Measurements from ENCODE around the gene OCRL. TPM values are rescaled to one million over a fixed set of nuclear protein-coding genes. Genes with fewer than 3 reads are reported as not detected.

OCRL gene
- total and polyA plus RNA-seq, 2 experiments from 2014 or later: 3.9 to 16.5 TPM

DNA sequence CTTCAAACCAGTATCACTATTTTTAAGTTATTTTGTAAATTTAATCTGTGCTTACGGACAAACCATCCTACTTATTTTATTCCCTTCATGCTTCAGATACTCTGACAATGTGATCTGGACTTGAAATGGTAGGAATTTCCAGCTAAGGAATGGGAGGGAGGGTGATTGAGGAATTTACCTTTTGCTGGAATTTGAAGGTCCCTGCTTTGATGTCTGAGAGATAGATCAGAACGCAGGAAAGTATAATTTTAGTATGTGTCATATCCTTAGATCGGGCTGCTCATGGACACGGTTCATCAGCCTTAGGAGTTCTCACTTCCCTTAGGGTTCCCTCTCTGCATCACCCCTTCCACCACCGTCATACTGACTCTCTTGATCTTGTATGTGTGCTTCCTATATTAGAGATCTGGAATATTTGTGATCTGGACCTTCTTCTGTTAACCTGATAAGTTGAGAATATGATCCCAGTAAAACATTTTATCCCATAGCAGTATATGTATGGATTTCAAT, 16.8 kb downstream of the OCRL start:
- Mint-ChIP-seq H3K4me1 (no peaks in the 10 kb centered on the region), H3K27ac (no peak overlapping the region), H3K36me3 (ENCODE audit: low read depth) (peaks cover 37% of the 10 kb centered on the region), H3K27me3 (ENCODE audit: insufficient read depth, low read depth, poor library complexity) (no peaks in the 10 kb centered on the region), H3K9me3 (no peaks in the 10 kb centered on the region), H3K4me3 (no peak overlapping the region)
- Histone ChIP-seq H3F3A (replicated peaks; ENCODE audit: low read depth) (no peaks in the 10 kb centered on the region), H3K79me2 (replicated peaks; ENCODE audit: insufficient read depth) (no peaks in the 10 kb centered on the region), H3K27me3 (ENCODE audit: insufficient read depth) (no peaks in the 10 kb centered on the region), H3K4me2 (no peak overlapping the region), H2AFZ (no peak overlapping the region), H3K36me3 (ENCODE audit: insufficient read depth) (no peaks in the 10 kb centered on the region; the same call in 1 of the 2 replicates), H3K27ac (ENCODE audit: low read depth) (no peak overlapping the region), H4K20me1 (replicated peaks; ENCODE audit: insufficient read depth) (no peaks in the 10 kb centered on the region), H3K9me2 (ENCODE audit: insufficient read depth) (no peaks in the 10 kb centered on the region), H3K4me1 (ENCODE audit: insufficient read depth) (no peaks in the 10 kb centered on the region), H3K4me3 (no peak overlapping the region)
- no peak for ATAC-seq
- DNase-seq (ENCODE audit: low spot score): no peak
- TF ChIP-seq EZH2phosphoT487 (IDR thresholded peaks at IDR 0.05; ENCODE audit: unreplicated experiment) (no peak), CREB1 (CRISPR knock-in tag; IDR thresholded peaks at IDR 0.05; ENCODE audit: low read depth) (no peak), ZNF331 (CRISPR knock-in tag; IDR thresholded peaks at IDR 0.05; ENCODE audit: low read depth) (no peak), NANOG (IDR thresholded peaks at IDR 0.05; ENCODE audit: borderline replicate concordance) (no peak), ZNF114 (CRISPR knock-in tag; IDR thresholded peaks at IDR 0.05) (no peak), EZH2 (IDR thresholded peaks at IDR 0.05; ENCODE audit: low read depth, unreplicated experiment) (no peak), JUNB (IDR thresholded peaks at IDR 0.05; ENCODE audit: unreplicated experiment) (no peak), POLR2AphosphoS5 (IDR thresholded peaks at IDR 0.05; ENCODE audit: low read depth) (no peak), STAT1 (IDR thresholded peaks at IDR 0.05; ENCODE audit: unreplicated experiment) (no peak)
- TF ChIP-seq, protein P1, sequence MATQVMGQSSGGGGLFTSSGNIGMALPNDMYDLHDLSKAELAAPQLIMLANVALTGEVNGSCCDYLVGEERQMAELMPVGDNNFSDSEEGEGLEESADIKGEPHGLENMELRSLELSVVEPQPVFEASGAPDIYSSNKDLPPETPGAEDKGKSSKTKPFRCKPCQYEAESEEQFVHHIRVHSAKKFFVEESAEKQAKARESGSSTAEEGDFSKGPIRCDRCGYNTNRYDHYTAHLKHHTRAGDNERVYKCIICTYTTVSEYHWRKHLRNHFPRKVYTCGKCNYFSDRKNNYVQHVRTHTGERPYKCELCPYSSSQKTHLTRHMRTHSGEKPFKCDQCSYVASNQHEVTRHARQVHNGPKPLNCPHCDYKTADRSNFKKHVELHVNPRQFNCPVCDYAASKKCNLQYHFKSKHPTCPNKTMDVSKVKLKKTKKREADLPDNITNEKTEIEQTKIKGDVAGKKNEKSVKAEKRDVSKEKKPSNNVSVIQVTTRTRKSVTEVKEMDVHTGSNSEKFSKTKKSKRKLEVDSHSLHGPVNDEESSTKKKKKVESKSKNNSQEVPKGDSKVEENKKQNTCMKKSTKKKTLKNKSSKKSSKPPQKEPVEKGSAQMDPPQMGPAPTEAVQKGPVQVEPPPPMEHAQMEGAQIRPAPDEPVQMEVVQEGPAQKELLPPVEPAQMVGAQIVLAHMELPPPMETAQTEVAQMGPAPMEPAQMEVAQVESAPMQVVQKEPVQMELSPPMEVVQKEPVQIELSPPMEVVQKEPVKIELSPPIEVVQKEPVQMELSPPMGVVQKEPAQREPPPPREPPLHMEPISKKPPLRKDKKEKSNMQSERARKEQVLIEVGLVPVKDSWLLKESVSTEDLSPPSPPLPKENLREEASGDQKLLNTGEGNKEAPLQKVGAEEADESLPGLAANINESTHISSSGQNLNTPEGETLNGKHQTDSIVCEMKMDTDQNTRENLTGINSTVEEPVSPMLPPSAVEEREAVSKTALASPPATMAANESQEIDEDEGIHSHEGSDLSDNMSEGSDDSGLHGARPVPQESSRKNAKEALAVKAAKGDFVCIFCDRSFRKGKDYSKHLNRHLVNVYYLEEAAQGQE (IDR thresholded peaks at IDR 0.05; ENCODE audit: unreplicated experiment): no peak
- TF ChIP-seq, protein P2, sequence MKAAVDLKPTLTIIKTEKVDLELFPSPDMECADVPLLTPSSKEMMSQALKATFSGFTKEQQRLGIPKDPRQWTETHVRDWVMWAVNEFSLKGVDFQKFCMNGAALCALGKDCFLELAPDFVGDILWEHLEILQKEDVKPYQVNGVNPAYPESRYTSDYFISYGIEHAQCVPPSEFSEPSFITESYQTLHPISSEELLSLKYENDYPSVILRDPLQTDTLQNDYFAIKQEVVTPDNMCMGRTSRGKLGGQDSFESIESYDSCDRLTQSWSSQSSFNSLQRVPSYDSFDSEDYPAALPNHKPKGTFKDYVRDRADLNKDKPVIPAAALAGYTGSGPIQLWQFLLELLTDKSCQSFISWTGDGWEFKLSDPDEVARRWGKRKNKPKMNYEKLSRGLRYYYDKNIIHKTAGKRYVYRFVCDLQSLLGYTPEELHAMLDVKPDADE (IDR thresholded peaks at IDR 0.05): no peak
- TF ChIP-seq, protein P3, sequence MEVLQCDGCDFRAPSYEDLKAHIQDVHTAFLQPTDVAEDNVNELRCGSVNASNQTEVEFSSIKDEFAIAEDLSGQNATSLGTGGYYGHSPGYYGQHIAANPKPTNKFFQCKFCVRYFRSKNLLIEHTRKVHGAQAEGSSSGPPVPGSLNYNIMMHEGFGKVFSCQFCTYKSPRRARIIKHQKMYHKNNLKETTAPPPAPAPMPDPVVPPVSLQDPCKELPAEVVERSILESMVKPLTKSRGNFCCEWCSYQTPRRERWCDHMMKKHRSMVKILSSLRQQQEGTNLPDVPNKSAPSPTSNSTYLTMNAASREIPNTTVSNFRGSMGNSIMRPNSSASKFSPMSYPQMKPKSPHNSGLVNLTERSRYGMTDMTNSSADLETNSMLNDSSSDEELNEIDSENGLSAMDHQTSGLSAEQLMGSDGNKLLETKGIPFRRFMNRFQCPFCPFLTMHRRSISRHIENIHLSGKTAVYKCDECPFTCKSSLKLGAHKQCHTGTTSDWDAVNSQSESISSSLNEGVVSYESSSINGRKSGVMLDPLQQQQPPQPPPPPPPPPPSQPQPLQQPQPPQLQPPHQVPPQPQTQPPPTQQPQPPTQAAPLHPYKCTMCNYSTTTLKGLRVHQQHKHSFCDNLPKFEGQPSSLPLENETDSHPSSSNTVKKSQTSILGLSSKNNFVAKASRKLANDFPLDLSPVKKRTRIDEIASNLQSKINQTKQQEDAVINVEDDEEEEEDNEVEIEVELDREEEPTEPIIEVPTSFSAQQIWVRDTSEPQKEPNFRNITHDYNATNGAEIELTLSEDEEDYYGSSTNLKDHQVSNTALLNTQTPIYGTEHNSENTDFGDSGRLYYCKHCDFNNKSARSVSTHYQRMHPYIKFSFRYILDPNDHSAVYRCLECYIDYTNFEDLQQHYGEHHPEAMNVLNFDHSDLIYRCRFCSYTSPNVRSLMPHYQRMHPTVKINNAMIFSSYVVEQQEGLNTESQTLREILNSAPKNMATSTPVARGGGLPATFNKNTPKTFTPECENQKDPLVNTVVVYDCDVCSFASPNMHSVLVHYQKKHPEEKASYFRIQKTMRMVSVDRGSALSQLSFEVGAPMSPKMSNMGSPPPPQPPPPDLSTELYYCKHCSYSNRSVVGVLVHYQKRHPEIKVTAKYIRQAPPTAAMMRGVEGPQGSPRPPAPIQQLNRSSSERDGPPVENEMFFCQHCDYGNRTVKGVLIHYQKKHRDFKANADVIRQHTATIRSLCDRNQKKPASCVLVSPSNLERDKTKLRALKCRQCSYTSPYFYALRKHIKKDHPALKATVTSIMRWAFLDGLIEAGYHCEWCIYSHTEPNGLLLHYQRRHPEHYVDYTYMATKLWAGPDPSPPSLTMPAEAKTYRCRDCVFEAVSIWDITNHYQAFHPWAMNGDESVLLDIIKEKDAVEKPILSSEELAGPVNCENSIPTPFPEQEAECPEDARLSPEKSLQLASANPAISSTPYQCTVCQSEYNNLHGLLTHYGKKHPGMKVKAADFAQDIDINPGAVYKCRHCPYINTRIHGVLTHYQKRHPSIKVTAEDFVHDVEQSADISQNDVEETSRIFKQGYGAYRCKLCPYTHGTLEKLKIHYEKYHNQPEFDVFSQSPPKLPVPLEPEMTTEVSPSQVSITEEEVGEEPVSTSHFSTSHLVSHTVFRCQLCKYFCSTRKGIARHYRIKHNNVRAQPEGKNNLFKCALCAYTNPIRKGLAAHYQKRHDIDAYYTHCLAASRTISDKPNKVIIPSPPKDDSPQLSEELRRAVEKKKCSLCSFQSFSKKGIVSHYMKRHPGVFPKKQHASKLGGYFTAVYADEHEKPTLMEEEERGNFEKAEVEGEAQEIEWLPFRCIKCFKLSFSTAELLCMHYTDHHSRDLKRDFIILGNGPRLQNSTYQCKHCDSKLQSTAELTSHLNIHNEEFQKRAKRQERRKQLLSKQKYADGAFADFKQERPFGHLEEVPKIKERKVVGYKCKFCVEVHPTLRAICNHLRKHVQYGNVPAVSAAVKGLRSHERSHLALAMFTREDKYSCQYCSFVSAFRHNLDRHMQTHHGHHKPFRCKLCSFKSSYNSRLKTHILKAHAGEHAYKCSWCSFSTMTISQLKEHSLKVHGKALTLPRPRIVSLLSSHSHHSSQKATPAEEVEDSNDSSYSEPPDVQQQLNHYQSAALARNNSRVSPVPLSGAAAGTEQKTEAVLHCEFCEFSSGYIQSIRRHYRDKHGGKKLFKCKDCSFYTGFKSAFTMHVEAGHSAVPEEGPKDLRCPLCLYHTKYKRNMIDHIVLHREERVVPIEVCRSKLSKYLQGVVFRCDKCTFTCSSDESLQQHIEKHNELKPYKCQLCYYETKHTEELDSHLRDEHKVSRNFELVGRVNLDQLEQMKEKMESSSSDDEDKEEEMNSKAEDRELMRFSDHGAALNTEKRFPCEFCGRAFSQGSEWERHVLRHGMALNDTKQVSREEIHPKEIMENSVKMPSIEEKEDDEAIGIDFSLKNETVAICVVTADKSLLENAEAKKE (CRISPR knock-in tag; IDR thresholded peaks at IDR 0.05): no peak
- TF ChIP-seq, protein P4, sequence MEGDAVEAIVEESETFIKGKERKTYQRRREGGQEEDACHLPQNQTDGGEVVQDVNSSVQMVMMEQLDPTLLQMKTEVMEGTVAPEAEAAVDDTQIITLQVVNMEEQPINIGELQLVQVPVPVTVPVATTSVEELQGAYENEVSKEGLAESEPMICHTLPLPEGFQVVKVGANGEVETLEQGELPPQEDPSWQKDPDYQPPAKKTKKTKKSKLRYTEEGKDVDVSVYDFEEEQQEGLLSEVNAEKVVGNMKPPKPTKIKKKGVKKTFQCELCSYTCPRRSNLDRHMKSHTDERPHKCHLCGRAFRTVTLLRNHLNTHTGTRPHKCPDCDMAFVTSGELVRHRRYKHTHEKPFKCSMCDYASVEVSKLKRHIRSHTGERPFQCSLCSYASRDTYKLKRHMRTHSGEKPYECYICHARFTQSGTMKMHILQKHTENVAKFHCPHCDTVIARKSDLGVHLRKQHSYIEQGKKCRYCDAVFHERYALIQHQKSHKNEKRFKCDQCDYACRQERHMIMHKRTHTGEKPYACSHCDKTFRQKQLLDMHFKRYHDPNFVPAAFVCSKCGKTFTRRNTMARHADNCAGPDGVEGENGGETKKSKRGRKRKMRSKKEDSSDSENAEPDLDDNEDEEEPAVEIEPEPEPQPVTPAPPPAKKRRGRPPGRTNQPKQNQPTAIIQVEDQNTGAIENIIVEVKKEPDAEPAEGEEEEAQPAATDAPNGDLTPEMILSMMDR (conservative IDR thresholded peaks at IDR 0.05; ENCODE audit: low read depth in 2 of 2): no peak
